HepG2 (cell line): ENCODE measurements around the gene SCARB2. TPM values are rescaled to one million over a fixed set of nuclear protein-coding genes. Genes with fewer than 3 reads are reported as not detected.
A peak's percentile ranks its signal among the peaks of the same experiment; 100 is the strongest.

Experiments
- ATF2 ChIP-seq: sonication (generic); formaldehyde crosslinking; IDR thresholded peaks from 2 replicates; pipeline ENCODE4 v1.4.0; 2020; ENCODE audit warnings: missing genetic modification reagents
- EEA1 ChIP-seq: sonication (generic); formaldehyde crosslinking; IDR thresholded peaks from 2 replicates; pipeline ENCODE4 v1.5.1; 2020; ENCODE audit warnings: mild to moderate bottlenecking, missing genetic modification reagents, borderline replicate concordance
- EHMT2 ChIP-seq: fragments of 200-600 bp; sonication (generic); IDR thresholded peaks from 2 replicates; pipeline ENCODE4 v1.7.0; 2017; ENCODE audit warnings: antibody characterized with exemption, low read depth, low read length, borderline replicate concordance
- MED13 ChIP-seq: sonication (generic); formaldehyde crosslinking; IDR thresholded peaks from 2 replicates; pipeline ENCODE4 v1.5.0; 2020; ENCODE audit warnings: missing genetic modification reagents
- NR2F6 ChIP-seq, 2 experiments: IDR thresholded peaks; 2 replicates each; pipeline ENCODE4 v1.6.1; 2016; ENCODE audit warnings: antibody characterized with exemption in 1 of 2, mild to moderate bottlenecking in 1 of 2
- RBM22 ChIP-seq: fragments of 200-400 bp; formaldehyde crosslinking; optimal IDR thresholded peaks from 2 replicates; pipeline ENCODE3; 2017; ENCODE audit warnings: mild to moderate bottlenecking, low read length, moderate library complexity
- SOX5 ChIP-seq: IDR thresholded peaks from 2 replicates; pipeline ENCODE4 v1.6.1; 2016; ENCODE audit warnings: borderline replicate concordance
- SOX6 ChIP-seq, 2 experiments: fragments of 450-650 bp in 1 of 2; sonication (generic) in 1 of 2; formaldehyde crosslinking in 1 of 2; IDR thresholded peaks; 2 replicates each; pipeline versions ENCODE4 v1.4.0 to v1.6.1; 2017 to 2020; ENCODE audit warnings: antibody characterized with exemption in 1 of 2, mild to moderate bottlenecking in 1 of 2, missing genetic modification reagents in 1 of 2
- TAF1 ChIP-seq: sonication (generic); formaldehyde crosslinking; IDR thresholded peaks from 2 replicates; pipeline ENCODE4 v1.4.0; 2020; ENCODE audit warnings: missing genetic modification reagents
- YY1 ChIP-seq: IDR thresholded peaks from 2 replicates; pipeline ENCODE4 v1.6.1; 2011; ENCODE audit warnings: low read length, low read depth, moderate library complexity, mild to moderate bottlenecking; ENCODE audit not compliant: insufficient read depth, insufficient replicate concordance
- ZBTB26 ChIP-seq: IDR thresholded peaks from 2 replicates; pipeline ENCODE4 v1.6.1; 2016; ENCODE audit warnings: missing compliant biosample characterization, missing genetic modification reagents, borderline replicate concordance
- ZC3H13 ChIP-seq: sonication (generic); formaldehyde crosslinking; IDR thresholded peaks from 2 replicates; pipeline ENCODE4 v1.8.1; 2023; ENCODE audit warnings: mild to moderate bottlenecking, missing genetic modification reagents, moderate library complexity
- ZFP41 ChIP-seq: sonication (generic); formaldehyde crosslinking; IDR thresholded peaks from 2 replicates; pipeline ENCODE4 v1.4.0; 2020; ENCODE audit warnings: mild to moderate bottlenecking, missing genetic modification reagents, borderline replicate concordance
- ZMYM3 ChIP-seq: sonication (generic); formaldehyde crosslinking; IDR thresholded peaks from 2 replicates; pipeline ENCODE4 v1.5.1; 2020; ENCODE audit warnings: mild to moderate bottlenecking, missing genetic modification reagents
- ZNF234 ChIP-seq: sonication (generic); formaldehyde crosslinking; conservative IDR thresholded peaks from 2 replicates; pipeline ENCODE4 v1.5.1; 2020; ENCODE audit warnings: mild to moderate bottlenecking, missing genetic modification reagents
- ZNF562 ChIP-seq: sonication (generic); formaldehyde crosslinking; IDR thresholded peaks from 2 replicates; pipeline ENCODE4 v1.8.0; 2022; ENCODE audit warnings: missing genetic modification reagents, borderline replicate concordance
- ZNF790 ChIP-seq: sonication (generic); formaldehyde crosslinking; IDR thresholded peaks from 2 replicates; pipeline ENCODE4 v1.8.0; 2022; ENCODE audit warnings: missing genetic modification reagents, mild to moderate bottlenecking, borderline replicate concordance
- polyA plus RNA-seq, 8 experiments: library from polyadenylated mRNA; depleted of rRNA in 3 of 8; stranded (reverse) in 7 of 8; unstranded in 1 of 8; fragments of >200 nt; fragmentation: Illumina TruSeq in 4 of 8; extraction: Trizol in 4 of 8; gene quantifications; 2 replicates each; pipeline versions ENCODE4 v1.2.1 to v1.2.3, GENCODE V29; 2011 to 2016; ENCODE audit warnings: low read depth in 4 of 8, missing spikeins in 1 of 8, mixed read lengths in 1 of 8; ENCODE audit not compliant: insufficient read depth in 1 of 8
- total RNA-seq, 5 experiments: library from RNA; depleted of rRNA; stranded (reverse); fragments of >200 nt; fragmentation: Illumina TruSeq; extraction: Trizol; gene quantifications; 2 replicates each; pipeline ENCODE4 v1.2.3, GENCODE V29; 2016; ENCODE audit warnings: low read depth in 1 of 5
- TF ChIP-seq, protein P1 (sequence below): sonication (generic); formaldehyde crosslinking; IDR thresholded peaks from 2 replicates; pipeline ENCODE4 v1.4.0; 2020; ENCODE audit warnings: missing genetic modification reagents, mild to moderate bottlenecking, borderline replicate concordance
- TF ChIP-seq, protein P2 (sequence below): sonication (generic); formaldehyde crosslinking; IDR thresholded peaks from 2 replicates; pipeline ENCODE4; 2020; ENCODE audit warnings: missing genetic modification reagents, mild to moderate bottlenecking, borderline replicate concordance

The SCARB2 gene
- total and polyA plus RNA-seq, 2 of the 13 experiments (the other 11 are each of a cell fraction or from before 2014, with no cell fraction given), result 40.6 to 43.4 TPM

DNA sequence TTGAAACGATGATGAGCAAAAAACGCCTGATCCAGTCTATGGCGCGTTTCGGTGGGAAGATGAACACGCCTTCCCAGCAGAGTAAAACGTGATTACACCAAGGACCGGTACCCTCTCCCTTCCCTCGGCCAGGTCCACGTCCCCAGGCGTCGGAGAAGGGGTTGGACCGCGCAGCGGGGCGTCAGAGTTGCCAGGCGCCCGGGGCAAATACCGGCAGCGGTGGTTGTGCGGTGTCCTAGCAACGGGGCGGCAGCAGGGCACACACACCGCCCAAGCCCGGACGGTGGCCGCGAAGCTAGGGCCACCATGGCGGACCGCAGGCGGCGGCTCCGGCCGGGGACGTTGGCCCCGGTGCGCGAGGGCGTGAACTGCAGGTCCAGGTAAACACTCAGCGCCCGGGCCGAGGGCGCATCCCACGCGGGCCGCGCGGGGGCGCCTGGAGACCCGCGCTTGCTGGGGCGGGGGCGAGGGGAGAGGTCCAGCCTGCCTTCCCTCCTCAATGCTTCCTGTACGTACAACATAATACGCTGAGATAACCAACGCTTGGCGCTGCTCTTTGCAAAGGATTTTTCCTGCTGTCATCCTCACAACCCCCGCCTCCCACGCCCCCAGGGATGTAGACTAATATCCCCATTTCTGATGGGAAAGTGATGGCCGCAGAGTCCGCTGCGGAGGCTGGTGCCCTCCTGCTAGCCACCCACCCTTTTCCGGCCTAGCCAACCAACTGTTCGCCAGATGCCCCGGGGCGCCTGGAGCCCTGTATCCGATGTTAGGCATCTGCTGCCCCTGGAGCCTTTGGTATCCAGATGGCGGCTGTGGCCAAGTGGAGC lies 38.0 kb upstream of the SCARB2 start, which contains the start of gene FAM47E (continued):
- TF ChIP-seq RBM22 (no peak), YY1 (peak; percentile 93), ZFP41 (no peak), NR2F6 (IDR thresholded peaks at IDR 0.05) (no peak), NR2F6 (CRISPR knock-in tag; IDR thresholded peaks at IDR 0.05) (0 out of 2 replicates have a peak, but pooled peaks have one; percentile 58), EEA1 (no peak), ZBTB26 (CRISPR knock-in tag) (peak; percentile 35; the same call in 1 of the 2 replicates), SOX5 (CRISPR knock-in tag) (peak; percentile 44; the same call in 1 of the 2 replicates), ZMYM3 (CRISPR knock-in tag) (no peak), MED13 (CRISPR knock-in tag) (no peak), ZNF562 (CRISPR knock-in tag) (no peak), EHMT2 (no peak), ZNF234 (no peak), ZNF790 (no peak), SOX6 (IDR thresholded peaks at IDR 0.05) (no peak), SOX6 (CRISPR knock-in tag; IDR thresholded peaks at IDR 0.05) (peak; percentile 73), ATF2 (CRISPR knock-in tag) (no peak), TAF1 (CRISPR knock-in tag) (no peak), ZC3H13 (peak; percentile 69)
- TF ChIP-seq, protein P1, sequence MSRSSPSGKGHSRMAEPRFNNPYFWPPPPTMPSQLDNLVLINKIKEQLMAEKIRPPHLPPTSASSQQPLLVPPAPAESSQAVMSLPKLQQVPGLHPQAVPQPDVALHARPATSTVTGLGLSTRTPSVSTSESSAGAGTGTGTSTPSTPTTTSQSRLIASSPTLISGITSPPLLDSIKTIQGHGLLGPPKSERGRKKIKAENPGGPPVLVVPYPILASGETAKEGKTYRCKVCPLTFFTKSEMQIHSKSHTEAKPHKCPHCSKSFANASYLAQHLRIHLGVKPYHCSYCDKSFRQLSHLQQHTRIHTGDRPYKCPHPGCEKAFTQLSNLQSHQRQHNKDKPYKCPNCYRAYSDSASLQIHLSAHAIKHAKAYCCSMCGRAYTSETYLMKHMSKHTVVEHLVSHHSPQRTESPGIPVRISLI (CRISPR knock-in tag), result no peak
- TF ChIP-seq, protein P2, sequence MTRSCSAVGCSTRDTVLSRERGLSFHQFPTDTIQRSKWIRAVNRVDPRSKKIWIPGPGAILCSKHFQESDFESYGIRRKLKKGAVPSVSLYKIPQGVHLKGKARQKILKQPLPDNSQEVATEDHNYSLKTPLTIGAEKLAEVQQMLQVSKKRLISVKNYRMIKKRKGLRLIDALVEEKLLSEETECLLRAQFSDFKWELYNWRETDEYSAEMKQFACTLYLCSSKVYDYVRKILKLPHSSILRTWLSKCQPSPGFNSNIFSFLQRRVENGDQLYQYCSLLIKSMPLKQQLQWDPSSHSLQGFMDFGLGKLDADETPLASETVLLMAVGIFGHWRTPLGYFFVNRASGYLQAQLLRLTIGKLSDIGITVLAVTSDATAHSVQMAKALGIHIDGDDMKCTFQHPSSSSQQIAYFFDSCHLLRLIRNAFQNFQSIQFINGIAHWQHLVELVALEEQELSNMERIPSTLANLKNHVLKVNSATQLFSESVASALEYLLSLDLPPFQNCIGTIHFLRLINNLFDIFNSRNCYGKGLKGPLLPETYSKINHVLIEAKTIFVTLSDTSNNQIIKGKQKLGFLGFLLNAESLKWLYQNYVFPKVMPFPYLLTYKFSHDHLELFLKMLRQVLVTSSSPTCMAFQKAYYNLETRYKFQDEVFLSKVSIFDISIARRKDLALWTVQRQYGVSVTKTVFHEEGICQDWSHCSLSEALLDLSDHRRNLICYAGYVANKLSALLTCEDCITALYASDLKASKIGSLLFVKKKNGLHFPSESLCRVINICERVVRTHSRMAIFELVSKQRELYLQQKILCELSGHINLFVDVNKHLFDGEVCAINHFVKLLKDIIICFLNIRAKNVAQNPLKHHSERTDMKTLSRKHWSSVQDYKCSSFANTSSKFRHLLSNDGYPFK (CRISPR knock-in tag), result peak; percentile 47; the same call in 1 of the 2 replicates
